Measurements from ENCODE around the gene RPS16. TPM values are rescaled to one million over a fixed set of nuclear protein-coding genes. Genes with fewer than 3 reads are reported as not detected.

Gene RPS16
- total RNA-seq, 1 donor from 2014 or later, result 1,065 TPM

DNA sequence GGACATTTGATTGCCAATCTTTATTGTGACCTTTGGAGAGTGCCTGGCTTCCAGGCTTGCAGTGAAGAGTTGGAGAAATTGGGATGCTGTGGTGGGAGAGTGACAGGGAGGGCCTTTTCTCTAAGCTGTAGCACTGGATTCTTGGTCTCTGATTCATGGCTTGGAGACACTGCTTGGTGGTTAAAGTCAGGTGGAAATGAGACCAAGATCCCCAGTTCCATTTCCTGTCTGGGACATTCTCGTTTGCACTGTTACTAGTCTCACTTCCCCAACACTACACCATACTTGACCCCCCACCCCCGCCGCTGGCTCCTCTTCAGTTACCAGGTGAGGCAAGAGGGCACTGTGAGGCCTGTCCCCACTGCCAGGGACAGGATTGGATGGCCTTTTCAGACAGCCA lies 12.5 kb upstream of the RPS16 start:
- TF ChIP-seq CTCF (IDR thresholded peaks at IDR 0.05), result no peak
- no peak for DNase-seq (ENCODE audit: low spot score)
- Mint-ChIP-seq H3K27me3 (ENCODE audit: low read depth) (no peaks in the 10 kb centered on the region), H3K4me1 (ENCODE audit: low read depth) (peaks cover 47% of the 10 kb centered on the region), H3K27ac (ENCODE audit: unreplicated experiment) (peak overlapping the region; percentile 84), H3K9me3 (ENCODE audit: low read depth) (no peaks in the 10 kb centered on the region), H3K36me3 (ENCODE audit: low read depth) (peaks cover 28% of the 10 kb centered on the region), H3K4me3 (ENCODE audit: unreplicated experiment) (no peak overlapping the region)

- no peaks in the 10 kb centered on the region for H3K27me3 Mint-ChIP-seq (ENCODE audit: low read depth)
Measured at GRCh38 chr19:39446365-39447084, 10.8 kb upstream of the RPS16 start.

GRCh38 chr19:39445196-39446111 lies 9.7 kb upstream of the RPS16 start, which contains the start of gene SUPT5H:
Gene SUPT5H, plus strand, starts transcription at chr19:39445582. Its CDS starts 309 bp downstream, at chr19:39445891.
- peak; percentile 98 for DNase-seq (ENCODE audit: low spot score)
- Mint-ChIP-seq H3K4me3 (ENCODE audit: unreplicated experiment) (peak within 1 kb of the TSS; percentile 94), H3K9me3 (ENCODE audit: low read depth) (no peaks in the 10 kb centered on the region), H3K27ac (ENCODE audit: unreplicated experiment) (peak within 1 kb of the TSS; percentile 99), H3K36me3 (ENCODE audit: low read depth) (peaks cover 14% of the 10 kb centered on the region), H3K27me3 (ENCODE audit: low read depth) (no peaks in the 10 kb centered on the region), H3K4me1 (ENCODE audit: low read depth) (peaks cover 52% of the 10 kb centered on the region)
- TF ChIP-seq CTCF (IDR thresholded peaks at IDR 0.05), result no peak

More at GRCh38 chr19:39446365-39447084, 10.8 kb upstream of the RPS16 start:
- DNase-seq (ENCODE audit: low spot score), result no peak
- H3K4me3 Mint-ChIP-seq (ENCODE audit: unreplicated experiment), result peak overlapping the region; percentile 94
- peaks cover 47% of the 10 kb centered on the region for H3K4me1 Mint-ChIP-seq (ENCODE audit: low read depth)
- H3K36me3 Mint-ChIP-seq (ENCODE audit: low read depth), result peaks cover 14% of the 10 kb centered on the region
- H3K27ac Mint-ChIP-seq (ENCODE audit: unreplicated experiment), result peak overlapping the region; percentile 99
- TF ChIP-seq CTCF (IDR thresholded peaks at IDR 0.05), result no peak
- H3K9me3 Mint-ChIP-seq (ENCODE audit: low read depth), result no peaks in the 10 kb centered on the region

- Mint-ChIP-seq H3K27ac (ENCODE audit: unreplicated experiment) (peak overlapping the region; percentile 99), H3K4me3 (ENCODE audit: unreplicated experiment) (peak overlapping the region; percentile 94), H3K27me3 (ENCODE audit: low read depth) (no peaks in the 10 kb centered on the region), H3K9me3 (ENCODE audit: low read depth) (no peaks in the 10 kb centered on the region), H3K4me1 (ENCODE audit: low read depth) (peaks cover 56% of the 10 kb centered on the region), H3K36me3 (ENCODE audit: low read depth) (peaks cover 14% of the 10 kb centered on the region)
- DNase-seq (ENCODE audit: low spot score), result no peak
- TF ChIP-seq CTCF (IDR thresholded peaks at IDR 0.05), result no peak
Measured at GRCh38 chr19:39444598-39445195, 8.9 kb upstream of the RPS16 start.

All from chondrocyte (in vitro differentiated cells).